Activated T-cell treated with anti-CD3 and anti-CD28 coated beads, Interleukin-2, amount 50 U/mL, for 4 hours (primary cell): Measurements from ENCODE around the gene CCDC146. TPM values are rescaled to one million over a fixed set of nuclear protein-coding genes. Genes with fewer than 3 reads are reported as not detected.
"Not testable (repeated sequence)": the region's sequence is repeated elsewhere in the genome, so short reads cannot be mapped to it uniquely, and the experiment has no call there.

Experiments used
- ATAC-seq, 2 donors: fragments of 200-7000 bp; cut with Tn5 transposase; one replicate each; pipeline ENCODE4 v1.10.0; 2021
- DNase-seq: peaks from one replicate; pipeline ENCODE4 v3.0.0-alpha.2; 2020
- H3K27me3 Mint-ChIP-seq: one replicate; pipeline ENCODE4 v1.8.0; 2021; ENCODE audit warnings: low read depth, mixed read lengths
- H3K36me3 Mint-ChIP-seq: one replicate; pipeline ENCODE4 v1.8.0; 2022; ENCODE audit warnings: mixed read lengths; ENCODE audit not compliant: insufficient read depth
- H3K4me1 Mint-ChIP-seq: one replicate; pipeline ENCODE4 v1.8.0; 2021; ENCODE audit warnings: low read depth, mixed read lengths
- H3K4me3 Mint-ChIP-seq: one replicate; pipeline ENCODE4 v1.8.0; 2021; ENCODE audit warnings: mild to moderate bottlenecking, moderate library complexity, mixed read lengths
- H3K9me3 Mint-ChIP-seq: one replicate; pipeline ENCODE4 v1.8.0; 2021; ENCODE audit warnings: mixed read lengths
- total RNA-seq, 3 donors: library from RNA; stranded (reverse); gene quantifications; one replicate each; pipeline ENCODE4 v1.2.1, GENCODE V29; 2021

Gene CCDC146
- total RNA-seq, 3 donors from 2014 or later: 0.24 to 0.96 (median 0.42) TPM

- H3K27me3 Mint-ChIP-seq, H3K4me3 Mint-ChIP-seq, ATAC-seq, H3K9me3 Mint-ChIP-seq, H3K4me1 Mint-ChIP-seq, DNase-seq, H3K36me3 Mint-ChIP-seq: not testable (repeated sequence)
Observed at GRCh38 chr7:77174418-77174817, 52.0 kb downstream of the CCDC146 start.

- DNase-seq, H3K4me1 Mint-ChIP-seq, H3K36me3 Mint-ChIP-seq, H3K9me3 Mint-ChIP-seq, ATAC-seq, H3K27me3 Mint-ChIP-seq, H3K4me3 Mint-ChIP-seq: not testable (repeated sequence)
Observed at GRCh38 chr7:77175274-77175800, 52.9 kb downstream of the CCDC146 start.

GRCh38 chr7:77177321-77177904 is 55.0 kb downstream of the CCDC146 start:
- H3K4me1 Mint-ChIP-seq, H3K27me3 Mint-ChIP-seq, H3K4me3 Mint-ChIP-seq, H3K36me3 Mint-ChIP-seq, ATAC-seq, DNase-seq, H3K9me3 Mint-ChIP-seq: not testable (repeated sequence)

- H3K9me3 Mint-ChIP-seq, H3K4me1 Mint-ChIP-seq, DNase-seq, ATAC-seq, H3K4me3 Mint-ChIP-seq, H3K27me3 Mint-ChIP-seq, H3K36me3 Mint-ChIP-seq: not testable (repeated sequence)
Observed at GRCh38 chr7:77178024-77178423, 55.6 kb downstream of the CCDC146 start.

GRCh38 chr7:77181015-77181595 is 58.7 kb downstream of the CCDC146 start:
- Mint-ChIP-seq H3K36me3 (no peaks in the 10 kb centered on the region), H3K27me3 (no peaks in the 10 kb centered on the region), H3K4me1 (no peaks in the 10 kb centered on the region), H3K4me3 (no peak overlapping the region), H3K9me3 (peaks cover 5% of the 10 kb centered on the region)
- ATAC-seq (no peak), DNase-seq (no peak)

- Mint-ChIP-seq H3K9me3 (peaks cover 5% of the 10 kb centered on the region), H3K27me3 (no peaks in the 10 kb centered on the region), H3K4me3 (no peak overlapping the region), H3K36me3 (no peaks in the 10 kb centered on the region), H3K4me1 (no peaks in the 10 kb centered on the region)
- DNase-seq: no peak
- no peak for ATAC-seq
Observed at GRCh38 chr7:77181734-77182133, 59.3 kb downstream of the CCDC146 start.

GRCh38 chr7:77182261-77182660 is 59.8 kb downstream of the CCDC146 start:
- Mint-ChIP-seq H3K9me3 (peaks cover 5% of the 10 kb centered on the region), H3K36me3 (no peaks in the 10 kb centered on the region), H3K4me3 (no peak overlapping the region), H3K4me1 (no peaks in the 10 kb centered on the region), H3K27me3 (no peaks in the 10 kb centered on the region)
- ATAC-seq (no peak), DNase-seq (no peak)

GRCh38 chr7:77184463-77184862 is 62.0 kb downstream of the CCDC146 start:
- no peaks in the 10 kb centered on the region for H3K4me1 Mint-ChIP-seq
- no peaks in the 10 kb centered on the region for H3K27me3 Mint-ChIP-seq
- no peak for DNase-seq
- peaks cover 5% of the 10 kb centered on the region for H3K9me3 Mint-ChIP-seq
- H3K36me3 Mint-ChIP-seq: no peaks in the 10 kb centered on the region
- H3K4me3 Mint-ChIP-seq: no peak overlapping the region
- no peak for ATAC-seq

- ATAC-seq (no peak), DNase-seq (no peak)
- Mint-ChIP-seq H3K27me3 (no peaks in the 10 kb centered on the region), H3K9me3 (peaks cover 5% of the 10 kb centered on the region), H3K4me1 (no peaks in the 10 kb centered on the region), H3K4me3 (no peak overlapping the region), H3K36me3 (no peaks in the 10 kb centered on the region)
Observed at GRCh38 chr7:77184990-77185389, 62.6 kb downstream of the CCDC146 start.

- Mint-ChIP-seq H3K27me3 (no peaks in the 10 kb centered on the region), H3K36me3 (no peaks in the 10 kb centered on the region), H3K4me1 (no peaks in the 10 kb centered on the region), H3K4me3 (no peak overlapping the region), H3K9me3 (peaks cover 3% of the 10 kb centered on the region)
- DNase-seq: no peak
- ATAC-seq: no peak
Observed at GRCh38 chr7:77185866-77186265, 63.5 kb downstream of the CCDC146 start.

GRCh38 chr7:77188731-77189437 is 66.5 kb downstream of the CCDC146 start:
- DNase-seq: no peak
- Mint-ChIP-seq H3K4me1 (peaks cover 13% of the 10 kb centered on the region), H3K36me3 (no peaks in the 10 kb centered on the region), H3K4me3 (no peak overlapping the region), H3K9me3 (no peaks in the 10 kb centered on the region), H3K27me3 (no peaks in the 10 kb centered on the region)
- ATAC-seq: no peak

GRCh38 chr7:77197141-77197540 is 74.7 kb downstream of the CCDC146 start:
- Mint-ChIP-seq H3K27me3 (no peaks in the 10 kb centered on the region), H3K9me3 (no peaks in the 10 kb centered on the region), H3K4me1 (peaks cover 53% of the 10 kb centered on the region), H3K36me3 (no peaks in the 10 kb centered on the region), H3K4me3 (no peak overlapping the region)
- ATAC-seq: no peak
- DNase-seq: no peak

- H3K9me3 Mint-ChIP-seq: no peaks in the 10 kb centered on the region
- peak; percentile 32 for DNase-seq
- no peaks in the 10 kb centered on the region for H3K27me3 Mint-ChIP-seq
- ATAC-seq: peak; percentile 76 to 80
- peaks cover 39% of the 10 kb centered on the region for H3K4me1 Mint-ChIP-seq
- H3K4me3 Mint-ChIP-seq: peak within 1 kb of the TSS; percentile 83
- H3K36me3 Mint-ChIP-seq: no peaks in the 10 kb centered on the region
Observed at GRCh38 chr7:77199013-77199966, 76.9 kb downstream of the CCDC146 start, which contains the start of gene FGL2. FGL2 (minus strand) TSS chr7:77199819; CDS start chr7:77199793, 26 bp downstream.

GRCh38 chr7:77200542-77200941 is 78.1 kb downstream of the CCDC146 start:
- H3K4me1 Mint-ChIP-seq: peaks cover 39% of the 10 kb centered on the region
- H3K27me3 Mint-ChIP-seq: no peaks in the 10 kb centered on the region
- ATAC-seq: no peak
- DNase-seq: no peak
- H3K4me3 Mint-ChIP-seq: peak overlapping the region; percentile 65
- no peaks in the 10 kb centered on the region for H3K36me3 Mint-ChIP-seq
- no peaks in the 10 kb centered on the region for H3K9me3 Mint-ChIP-seq
